GM19239 (cell line): ENCODE measurements around the gene RALGAPA2.
A peak's percentile ranks its signal among the peaks of the same experiment; 100 is the strongest.

ENCODE experiments used
- DNase-seq: peaks from one replicate; pipeline ENCODE4 v3.0.0; 2011; ENCODE audit warnings: low spot score; ENCODE audit not compliant: insufficient read length
- FAIRE-seq: peaks from 2 replicates; lab custom pipeline; 2011; peaks lifted over from hg19 to GRCh38; lab: Jason Lieb, UNC

RALGAPA2 gene

GRCh38 chr20:20731000-20731944 lies 18.8 kb upstream of the RALGAPA2 start:
- no peak for FAIRE-seq
- DNase-seq: no peak

- DNase-seq (no peak), FAIRE-seq (no peak)
Measured at GRCh38 chr20:20729563-20729962, 17.1 kb upstream of the RALGAPA2 start.

- FAIRE-seq (no peak), DNase-seq (no peak)
Measured at GRCh38 chr20:20721489-20721888, 9.0 kb upstream of the RALGAPA2 start.

GRCh38 chr20:20720158-20720557 lies 7.7 kb upstream of the RALGAPA2 start:
- DNase-seq (no peak), FAIRE-seq (no peak)

GRCh38 chr20:20719411-20719810 lies 7.0 kb upstream of the RALGAPA2 start:
- FAIRE-seq (no peak), DNase-seq (no peak)

GRCh38 chr20:20713244-20713765 lies 861 bp upstream of the RALGAPA2 start:
- FAIRE-seq (no peak), DNase-seq (no peak)

GRCh38 chr20:20712004-20712473 lies 405 bp downstream of the RALGAPA2 start:
- no peak for DNase-seq
- FAIRE-seq: no peak

GRCh38 chr20:20711413-20711812 lies 1.0 kb downstream of the RALGAPA2 start:
- DNase-seq (no peak), FAIRE-seq (peak; percentile 31)

- FAIRE-seq (peak; percentile 90), DNase-seq (no peak)
Measured at GRCh38 chr20:20710443-20711315, 1.8 kb downstream of the RALGAPA2 start.

- FAIRE-seq (no peak), DNase-seq (no peak)
Measured at GRCh38 chr20:20709887-20710286, 2.6 kb downstream of the RALGAPA2 start.

- no peak for FAIRE-seq
Measured at GRCh38 chr20:20706285-20706684, 6.2 kb downstream of the RALGAPA2 start.

GRCh38 chr20:20702330-20703245 lies 9.9 kb downstream of the RALGAPA2 start:
- DNase-seq: no peak

More at GRCh38 chr20:20706285-20706684, 6.2 kb downstream of the RALGAPA2 start:
- DNase-seq: no peak

GRCh38 chr20:20699917-20700316 lies 12.5 kb downstream of the RALGAPA2 start:
- no peak for DNase-seq
- FAIRE-seq: no peak

More at GRCh38 chr20:20702330-20703245, 9.9 kb downstream of the RALGAPA2 start:
- peak; percentile 63 for FAIRE-seq

- FAIRE-seq: no peak
Measured at GRCh38 chr20:20699144-20699543, 13.3 kb downstream of the RALGAPA2 start.

GRCh38 chr20:20697325-20697845 lies 15.1 kb downstream of the RALGAPA2 start:
- FAIRE-seq (no peak), DNase-seq (no peak)

More at GRCh38 chr20:20699144-20699543, 13.3 kb downstream of the RALGAPA2 start:
- no peak for DNase-seq

GRCh38 chr20:20695250-20695816 lies 17.1 kb downstream of the RALGAPA2 start:
- FAIRE-seq (no peak), DNase-seq (no peak)

GRCh38 chr20:20694591-20694990 lies 17.9 kb downstream of the RALGAPA2 start:
- DNase-seq: no peak

GRCh38 chr20:20692587-20692986 lies 19.9 kb downstream of the RALGAPA2 start:
- DNase-seq (no peak), FAIRE-seq (no peak)

More at GRCh38 chr20:20694591-20694990, 17.9 kb downstream of the RALGAPA2 start:
- no peak for FAIRE-seq
